ENCODE results near the gene RAC2. TPM values are rescaled to one million over a fixed set of nuclear protein-coding genes. Genes with fewer than 3 reads are reported as not detected.

Gene RAC2
- total and polyA plus RNA-seq, 2 of the 8 experiments (the other 6 are each of a cell fraction or from before 2014, with no cell fraction given) = 2.3 to 4.3 TPM

- TF ChIP-seq JUN (IDR thresholded peaks at IDR 0.05; ENCODE audit: low read depth, low read length) = no peak
- no peak for TF ChIP-seq FOSL1 (IDR thresholded peaks at IDR 0.05; ENCODE audit: insufficient read depth, low read depth, low read length)
- no peak for TF ChIP-seq BACH1 (IDR thresholded peaks at IDR 0.05; ENCODE audit: low read length)
- no peak for TF ChIP-seq CEBPB (IDR thresholded peaks at IDR 0.05; ENCODE audit: low read depth, low read length)
- no peak for TF ChIP-seq MAFK (IDR thresholded peaks at IDR 0.05; ENCODE audit: low read depth, low read length)
- TF ChIP-seq SIRT6 (IDR thresholded peaks at IDR 0.05; ENCODE audit: low read length) = no peak
Measured at GRCh38 chr22:37291559-37292298, 47.7 kb upstream of the RAC2 start (continued).
